ENCODE measurements around the gene ZNF24. TPM values are rescaled to one million over a fixed set of nuclear protein-coding genes. Genes with fewer than 3 reads are reported as not detected.

Gene ZNF24
- total RNA-seq, 1 donor from 2014 or later = 11.5 TPM

- H3K4me1 ChIP-seq = peaks cover 0 to 8% of the 10 kb centered on the region in 2 donors
- H3K36me3 ChIP-seq = peaks cover 52 to 66% of the 10 kb centered on the region in 2 donors
- no peak for DNase-seq (ENCODE audit: low spot score in 2 of 2)
- intact Hi-C loops (cut with DNase I) = no loop called here
- no peak overlapping the region for H3K4me3 ChIP-seq
- no peak for TF ChIP-seq CTCF (IDR thresholded peaks at IDR 0.05)
- peak overlapping the region in 1 of 2 donors; percentile 7 for H3K27ac ChIP-seq
- no peaks in the 10 kb centered on the region for H3K27me3 ChIP-seq
- no peaks in the 10 kb centered on the region for H3K9me3 ChIP-seq
These were observed 10.0 kb downstream of the ZNF24 start for GRCh38 chr18:35334212-35334611.

- TF ChIP-seq CTCF (IDR thresholded peaks at IDR 0.05) = no peak
- DNase-seq (ENCODE audit: low spot score in 2 of 2) = no peak
- peaks cover 0 to 6% of the 10 kb centered on the region in 2 donors for H3K9me3 ChIP-seq
- H3K4me1 ChIP-seq = peaks cover 0 to 8% of the 10 kb centered on the region in 2 donors
- peaks cover 27 to 39% of the 10 kb centered on the region in 2 donors for H3K36me3 ChIP-seq
- intact Hi-C loops (cut with DNase I) = no loop called here
- no peak overlapping the region for H3K4me3 ChIP-seq
- no peak overlapping the region for H3K27ac ChIP-seq
- no peaks in the 10 kb centered on the region for H3K27me3 ChIP-seq
These were observed 12.7 kb downstream of the ZNF24 start for GRCh38 chr18:35331367-35332087.

GRCh38 chr18:35328868-35329267 is 15.4 kb downstream of the ZNF24 start:
- DNase-seq (ENCODE audit: low spot score in 2 of 2) = no peak
- intact Hi-C loops (cut with DNase I) = no loop called here
- peaks cover 0 to 6% of the 10 kb centered on the region in 2 donors for H3K9me3 ChIP-seq
- no peaks in the 10 kb centered on the region for H3K27me3 ChIP-seq
- H3K36me3 ChIP-seq = peaks cover 12 to 21% of the 10 kb centered on the region in 2 donors
- TF ChIP-seq CTCF (IDR thresholded peaks at IDR 0.05) = no peak
- H3K27ac ChIP-seq = no peak overlapping the region
- H3K4me1 ChIP-seq = no peaks in the 10 kb centered on the region
- no peak overlapping the region for H3K4me3 ChIP-seq

GRCh38 chr18:35326695-35327387 is 17.4 kb downstream of the ZNF24 start:
- no peak for DNase-seq (ENCODE audit: low spot score in 2 of 2)
- Histone ChIP-seq H3K27ac (no peak overlapping the region), H3K4me3 (no peak overlapping the region), H3K27me3 (no peaks in the 10 kb centered on the region), H3K9me3 (peaks cover 0 to 6% of the 10 kb centered on the region in 2 donors), H3K36me3 (peaks cover 4 to 5% of the 10 kb centered on the region in 2 donors), H3K4me1 (no peaks in the 10 kb centered on the region)
- intact Hi-C loops (cut with DNase I) = no loop called here
- TF ChIP-seq CTCF (IDR thresholded peaks at IDR 0.05) = no peak

- no peak for DNase-seq (ENCODE audit: low spot score in 2 of 2)
- Histone ChIP-seq H3K4me1 (no peaks in the 10 kb centered on the region), H3K27ac (no peak overlapping the region), H3K27me3 (no peaks in the 10 kb centered on the region), H3K4me3 (no peak overlapping the region), H3K9me3 (peaks cover 0 to 6% of the 10 kb centered on the region in 2 donors), H3K36me3 (no peaks in the 10 kb centered on the region)
- no peak for TF ChIP-seq CTCF (IDR thresholded peaks at IDR 0.05)
- intact Hi-C loops (cut with DNase I) = no loop called here
These were observed 19.1 kb downstream of the ZNF24 start for GRCh38 chr18:35324926-35325655.
